Upper lobe of left lung (tissue), 6 donors: ENCODE measurements around the gene DNMT3L. TPM values are rescaled to one million over a fixed set of nuclear protein-coding genes. Genes with fewer than 3 reads are reported as not detected.
"Not testable (repeated sequence)": the region's sequence is repeated elsewhere in the genome, so short reads cannot be mapped to it uniquely, and the experiment has no call there.

Source experiments
- ATAC-seq, 2 donors: fragments of 200-7000 bp; cut with Tn5 transposase; one replicate each; pipeline ENCODE4 v1.9.1; 2022; ENCODE audit warnings: mild to moderate bottlenecking in 2 of 2, moderate library complexity in 2 of 2; ENCODE audit not compliant: low FRiP score in 2 of 2
- DNase-seq, 2 donors: peaks; one replicate each; pipeline ENCODE4 v3.0.0-alpha.2; 2019 to 2020
- H3K27ac ChIP-seq, 4 donors: fragments of 200-600 bp; sonication (generic); one replicate each; pipeline ENCODE4 v1.5.1; 2016 to 2019
- H3K27me3 ChIP-seq, 4 donors: fragments of 200-600 bp; sonication (generic); one replicate each; pipeline ENCODE4 v1.5.1; 2017 to 2019
- H3K36me3 ChIP-seq, 4 donors: fragments of 200-600 bp; sonication (generic); one replicate each; pipeline ENCODE4 v1.5.1; 2016 to 2019
- H3K4me1 ChIP-seq, 4 donors: fragments of 200-600 bp; sonication (generic); one replicate each; pipeline ENCODE4 v1.5.1; 2018 to 2019
- H3K4me3 ChIP-seq, 4 donors: fragments of 200-600 bp; sonication (generic); one replicate each; pipeline ENCODE4 v1.5.1; 2017 to 2019; ENCODE audit warnings: mild to moderate bottlenecking in 2 of 4, moderate library complexity in 1 of 4
- H3K9me3 ChIP-seq, 4 donors: fragments of 200-600 bp; sonication (generic); one replicate each; pipeline ENCODE4 v1.5.1; 2018 to 2019
- EP300 ChIP-seq, 4 donors: sonication (generic); formaldehyde crosslinking; IDR thresholded peaks; one replicate each; pipeline ENCODE4 v1.5.1; 2017; ENCODE audit warnings: antibody characterized with exemption in 4 of 4, control low read depth in 2 of 4
- POLR2A ChIP-seq, 4 donors: fragments of 450-650 bp; IDR thresholded peaks; one replicate each; pipeline ENCODE4 v1.5.1; 2016 to 2017; ENCODE audit warnings: antibody characterized with exemption in 4 of 4, mild to moderate bottlenecking in 2 of 4
- POLR2AphosphoS5 ChIP-seq, 2 donors: sonication (generic); formaldehyde crosslinking; IDR thresholded peaks; one replicate each; pipeline ENCODE4 v1.5.1; 2017; ENCODE audit warnings: antibody characterized with exemption in 2 of 2
- WGBS, 2 donors: methylation state at CpG; one replicate each; pipeline ENCODE4 v1.1.5; 2017 to 2018; 5-methylcytosine and 5-hydroxymethylcytosine counted together
- total RNA-seq, 6 donors: library from RNA; depleted of rRNA in 4 of 6; stranded (reverse); fragments of >200 nt in 4 of 6; gene quantifications; one replicate each; pipeline versions ENCODE4 v1.1.0 to v1.2.1, GENCODE V29; 2016 to 2021
- TF ChIP-seq, protein P1 (sequence below), 6 experiments: fragments of 450-650 bp in 4 of 6; fragments of 200-600 bp in 2 of 6; sonication (generic) in 2 of 6; IDR thresholded peaks; one replicate each; pipeline ENCODE4 v1.5.1; 2016 to 2019; ENCODE audit warnings: antibody characterized with exemption in 6 of 6
- donor health status: DM: no; HTN: no; CAD: no; lungs with moderate emphysema.
- donor health status: DM: no; HTN: yes; CAD: no; lungs with severe emphysema.

DNMT3L gene
- total RNA-seq, 6 donors from 2014 or later = not detected

DNA sequence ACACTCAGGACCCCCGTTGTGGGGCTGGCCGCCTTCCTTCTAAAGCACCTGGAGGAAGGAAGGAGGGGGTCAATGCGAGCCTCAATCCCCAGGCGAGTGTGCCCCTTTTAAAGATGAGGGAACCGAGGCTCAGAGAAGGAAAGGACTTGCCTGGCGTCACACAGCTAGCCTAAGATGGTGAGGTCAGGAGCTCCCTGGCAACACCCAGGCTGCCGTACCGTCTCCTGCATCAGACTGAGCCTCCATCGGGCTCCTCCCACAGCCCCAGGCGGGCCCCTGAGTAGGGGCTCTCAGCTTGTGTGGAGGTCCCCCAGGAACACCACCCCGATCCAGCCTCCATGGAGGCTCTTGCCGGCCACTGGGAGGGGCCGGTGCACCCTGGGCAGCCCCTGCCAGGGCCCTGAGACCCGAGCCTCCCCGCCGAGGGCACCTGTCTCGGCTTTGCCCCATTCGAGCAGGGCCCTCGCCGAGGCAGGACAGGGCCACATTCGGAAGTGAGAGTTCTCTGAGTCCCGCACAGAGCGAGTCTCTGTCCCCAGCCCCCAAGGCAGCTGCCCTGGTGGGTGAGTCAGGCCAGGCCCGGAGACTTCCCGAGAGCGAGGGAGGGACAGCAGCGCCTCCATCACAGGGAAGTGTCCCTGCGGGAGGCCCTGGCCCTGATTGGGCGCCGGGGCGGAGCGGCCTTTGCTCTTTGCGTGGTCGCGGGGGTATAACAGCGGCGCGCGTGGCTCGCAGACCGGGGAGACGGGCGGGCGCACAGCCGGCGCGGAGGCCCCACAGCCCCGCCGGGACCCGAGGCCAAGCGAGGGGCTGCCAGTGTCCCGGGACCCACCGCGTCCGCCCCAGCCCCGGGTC lies 23.7 kb upstream of the DNMT3L start, which contains the start of gene AIRE:
Gene AIRE, plus strand, starts transcription at position 739 of the 855 bp plus-strand sequence. CDS start 131 bp downstream, outside the sequence.
- H3K4me3 ChIP-seq = peak within 1 kb of the TSS in 1 of 4 donors; percentile 17
- peaks cover 5 to 12% (median 8%) of the 10 kb centered on the region in 4 donors for H3K4me1 ChIP-seq
- no peak for TF ChIP-seq POLR2AphosphoS5 (IDR thresholded peaks at IDR 0.05)
- TF ChIP-seq, protein P1, sequence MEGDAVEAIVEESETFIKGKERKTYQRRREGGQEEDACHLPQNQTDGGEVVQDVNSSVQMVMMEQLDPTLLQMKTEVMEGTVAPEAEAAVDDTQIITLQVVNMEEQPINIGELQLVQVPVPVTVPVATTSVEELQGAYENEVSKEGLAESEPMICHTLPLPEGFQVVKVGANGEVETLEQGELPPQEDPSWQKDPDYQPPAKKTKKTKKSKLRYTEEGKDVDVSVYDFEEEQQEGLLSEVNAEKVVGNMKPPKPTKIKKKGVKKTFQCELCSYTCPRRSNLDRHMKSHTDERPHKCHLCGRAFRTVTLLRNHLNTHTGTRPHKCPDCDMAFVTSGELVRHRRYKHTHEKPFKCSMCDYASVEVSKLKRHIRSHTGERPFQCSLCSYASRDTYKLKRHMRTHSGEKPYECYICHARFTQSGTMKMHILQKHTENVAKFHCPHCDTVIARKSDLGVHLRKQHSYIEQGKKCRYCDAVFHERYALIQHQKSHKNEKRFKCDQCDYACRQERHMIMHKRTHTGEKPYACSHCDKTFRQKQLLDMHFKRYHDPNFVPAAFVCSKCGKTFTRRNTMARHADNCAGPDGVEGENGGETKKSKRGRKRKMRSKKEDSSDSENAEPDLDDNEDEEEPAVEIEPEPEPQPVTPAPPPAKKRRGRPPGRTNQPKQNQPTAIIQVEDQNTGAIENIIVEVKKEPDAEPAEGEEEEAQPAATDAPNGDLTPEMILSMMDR (IDR thresholded peaks at IDR 0.05) = no peak
- no peak for TF ChIP-seq EP300 (IDR thresholded peaks at IDR 0.05)
- no peak for TF ChIP-seq POLR2A (IDR thresholded peaks at IDR 0.05)
- peak in 1 of 2 donors; percentile 84 for DNase-seq
- ATAC-seq = peak in 1 of 2 donors; percentile 29
- H3K27ac ChIP-seq = no peak within 1 kb of the TSS
- no peaks in the 10 kb centered on the region for H3K36me3 ChIP-seq
- H3K27me3 ChIP-seq = peaks cover 0 to 20% (median 3%) of the 10 kb centered on the region in 4 donors
- WGBS, 2 donors = 49 to 94% methylated on average over 5 to 42 of the region's 56 CpGs
- no peaks in the 10 kb centered on the region for H3K9me3 ChIP-seq

DNA sequence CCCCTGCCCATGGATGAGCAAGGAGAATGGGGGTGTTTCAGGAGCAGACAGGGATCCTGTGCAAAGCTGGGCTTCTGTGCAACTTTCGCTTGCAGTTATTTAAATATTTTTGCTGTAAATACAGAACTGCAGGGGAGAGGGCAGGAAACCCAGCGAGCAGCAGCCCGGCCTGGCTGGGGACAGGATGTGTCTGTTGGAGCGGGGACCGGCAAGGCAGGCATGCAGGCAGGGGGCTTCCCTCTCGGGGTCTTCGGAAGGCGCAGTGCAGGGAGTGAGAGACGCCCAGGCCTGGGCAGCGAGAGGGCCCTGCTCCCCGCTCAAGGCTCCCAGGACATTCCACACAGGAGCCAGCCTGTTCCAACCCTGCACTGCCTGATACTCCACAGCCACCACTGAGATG lies 22.3 kb upstream of the DNMT3L start:
- TF ChIP-seq POLR2A (IDR thresholded peaks at IDR 0.05) = no peak
- no peak for TF ChIP-seq POLR2AphosphoS5 (IDR thresholded peaks at IDR 0.05)
- no peak for TF ChIP-seq EP300 (IDR thresholded peaks at IDR 0.05)
- TF ChIP-seq, protein P1 (IDR thresholded peaks at IDR 0.05) = no peak
- no peak for ATAC-seq
- Histone ChIP-seq H3K9me3 (no peaks in the 10 kb centered on the region), H3K27me3 (peaks cover 0 to 20% (median 3%) of the 10 kb centered on the region in 4 donors), H3K36me3 (no peaks in the 10 kb centered on the region), H3K4me3 (no peak overlapping the region), H3K27ac (no peak overlapping the region), H3K4me1 (peaks cover 5 to 12% (median 8%) of the 10 kb centered on the region in 4 donors)
- 55 to 58% methylated on average over 11 of the region's 11 CpGs for WGBS, 2 donors
- DNase-seq = peak in 1 of 2 donors; percentile 55

DNA sequence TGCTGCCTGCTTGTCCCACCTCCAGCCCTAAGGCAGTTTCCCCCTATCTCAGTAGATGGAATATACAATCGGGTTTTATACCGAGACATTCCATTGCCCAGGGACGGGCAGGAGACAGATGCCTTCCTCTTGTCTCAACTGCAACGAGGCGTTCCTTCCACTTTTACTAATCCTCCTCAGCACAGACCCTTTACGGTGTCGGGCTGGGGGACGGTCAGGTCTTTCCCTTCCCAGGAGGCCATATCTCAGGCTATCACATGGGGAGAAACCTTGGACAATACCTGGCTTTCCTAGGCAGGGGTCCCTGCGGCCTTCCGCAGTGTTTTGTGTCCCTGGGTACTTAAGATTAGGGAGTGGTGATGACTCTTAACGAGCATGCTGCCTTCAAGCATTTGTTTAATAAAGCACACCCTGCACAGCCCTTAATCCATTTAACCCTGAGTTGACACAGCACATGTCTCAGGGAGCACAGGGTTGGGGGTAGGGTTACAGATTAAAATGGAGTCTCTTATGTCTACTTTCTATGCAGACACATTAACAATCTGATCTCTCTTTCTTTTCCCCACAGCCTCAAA lies 21.6 kb upstream of the DNMT3L start:
- not testable (repeated sequence) for H3K4me3 ChIP-seq, H3K27ac ChIP-seq, ATAC-seq, H3K9me3 ChIP-seq, DNase-seq, H3K36me3 ChIP-seq
- H3K4me1 ChIP-seq = peaks cover 5 to 12% (median 8%) of the 10 kb centered on the region in 4 donors
- H3K27me3 ChIP-seq = peaks cover 0 to 20% (median 3%) of the 10 kb centered on the region in 4 donors
- 48 to 65% methylated on average over 11 of the region's 11 CpGs for WGBS, 2 donors

DNA sequence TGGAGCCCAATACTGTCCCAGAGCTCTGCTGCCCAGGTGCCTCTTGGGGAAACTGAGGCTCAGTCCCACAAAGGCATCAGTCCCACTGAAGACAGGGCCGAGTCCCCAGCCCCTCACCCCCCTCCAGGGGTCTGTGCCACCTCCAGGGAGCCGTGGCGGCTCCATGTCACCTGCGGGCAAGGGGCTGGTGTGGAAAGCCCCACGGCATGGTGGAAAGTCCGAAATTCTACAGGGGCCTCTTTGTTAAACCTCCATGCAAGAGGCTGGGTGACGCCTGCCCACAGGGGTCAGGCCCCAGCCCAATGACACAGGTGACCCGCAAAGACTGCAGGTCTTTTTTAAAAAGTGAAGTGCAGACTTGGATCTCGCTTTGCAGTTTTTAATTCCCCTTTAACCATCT lies 20.7 kb upstream of the DNMT3L start:
- Histone ChIP-seq H3K4me3 (no peak overlapping the region), H3K27me3 (peaks cover 0 to 18% (median 3%) of the 10 kb centered on the region in 4 donors), H3K27ac (no peak overlapping the region), H3K36me3 (no peaks in the 10 kb centered on the region), H3K4me1 (peaks cover 5 to 12% (median 8%) of the 10 kb centered on the region in 4 donors), H3K9me3 (no peaks in the 10 kb centered on the region)
- TF ChIP-seq EP300 (IDR thresholded peaks at IDR 0.05) (no peak), POLR2AphosphoS5 (IDR thresholded peaks at IDR 0.05) (no peak), POLR2A (IDR thresholded peaks at IDR 0.05) (no peak)
- TF ChIP-seq, protein P1 (IDR thresholded peaks at IDR 0.05) = no peak
- ATAC-seq (no peak), DNase-seq (peak in 1 of 2 donors; percentile 71)
- WGBS, 2 donors = 84 to 93% methylated on average over 4 to 8 of the region's 9 CpGs

DNA sequence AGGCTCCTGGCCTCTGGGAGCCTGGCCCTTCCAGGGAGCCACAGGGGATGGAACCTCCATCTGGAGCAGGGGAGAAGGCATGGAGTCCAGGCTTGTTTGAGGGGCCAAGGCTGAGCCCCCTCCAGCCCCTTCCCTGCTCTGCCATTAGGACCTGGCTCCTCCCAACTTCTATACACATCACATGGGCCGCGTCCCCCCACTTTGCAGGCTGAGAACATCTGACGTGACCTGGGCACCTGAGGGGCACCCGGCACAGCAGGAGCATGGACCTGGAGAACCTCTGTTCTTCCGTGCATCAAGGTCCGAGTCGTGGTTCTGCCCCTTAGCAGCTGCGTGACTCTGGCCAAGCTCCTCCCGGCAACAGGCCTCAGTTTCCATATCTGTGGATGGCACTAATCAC lies 20.1 kb upstream of the DNMT3L start:
- TF ChIP-seq POLR2A (IDR thresholded peaks at IDR 0.05) = no peak
- Histone ChIP-seq H3K4me1 (peaks cover 5 to 12% (median 8%) of the 10 kb centered on the region in 4 donors), H3K9me3 (no peaks in the 10 kb centered on the region), H3K36me3 (no peaks in the 10 kb centered on the region), H3K27ac (no peak overlapping the region), H3K27me3 (peaks cover 0 to 12% (median 3%) of the 10 kb centered on the region in 4 donors), H3K4me3 (no peak overlapping the region)
- DNase-seq (no peak), ATAC-seq (no peak)
- 93 to 100% methylated on average over 7 to 9 of the region's 9 CpGs for WGBS, 2 donors
